HAP-1 (cell line): ENCODE measurements around the gene COMMD7.
"Not testable (repeated sequence)": the region's sequence is repeated elsewhere in the genome, so short reads cannot be mapped to it uniquely, and the experiment has no call there.

ENCODE experiments used
- DNase-seq, 2 experiments: peaks; one replicate each; pipeline ENCODE4 v3.0.0-alpha.2; 2016 to 2020; ENCODE audit warnings: low spot score in 2 of 2
- H3K27me3 ChIP-seq: fragments of 250-450 bp; sonication (Bioruptor Pico); 2 replicates; pipeline ENCODE4 v1.5.1; 2020; ENCODE audit warnings: low read depth, mild to moderate bottlenecking, moderate library complexity
- H3K36me3 ChIP-seq: fragments of 250-450 bp; sonication (Bioruptor Pico); replicated peaks from 2 replicates; pipeline ENCODE4 v1.5.1; 2020; ENCODE audit warnings: mild to moderate bottlenecking
- H3K4me1 ChIP-seq: fragments of 250-450 bp; sonication (Bioruptor Pico); 2 replicates; pipeline ENCODE4 v1.5.1; 2020; ENCODE audit warnings: mild to moderate bottlenecking
- H3K4me3 ChIP-seq: fragments of 250-450 bp; sonication (Bioruptor Pico); 2 replicates; pipeline ENCODE4 v1.5.1; 2020; ENCODE audit warnings: mild to moderate bottlenecking, moderate library complexity
- H3K9me3 ChIP-seq: fragments of 250-450 bp; sonication (Bioruptor Pico); 2 replicates; pipeline ENCODE4 v1.5.1; 2020; ENCODE audit warnings: mild to moderate bottlenecking, moderate library complexity
- in situ Hi-C: fragments of 300-500 bp; cut with MboI; formaldehyde crosslinking; loops from 3 replicates; pipeline ENCODE4 v1.14.3; 2020; ENCODE audit warnings: low sequenced_read_pairs, inconsistent platforms, mixed read lengths

COMMD7 gene

DNA sequence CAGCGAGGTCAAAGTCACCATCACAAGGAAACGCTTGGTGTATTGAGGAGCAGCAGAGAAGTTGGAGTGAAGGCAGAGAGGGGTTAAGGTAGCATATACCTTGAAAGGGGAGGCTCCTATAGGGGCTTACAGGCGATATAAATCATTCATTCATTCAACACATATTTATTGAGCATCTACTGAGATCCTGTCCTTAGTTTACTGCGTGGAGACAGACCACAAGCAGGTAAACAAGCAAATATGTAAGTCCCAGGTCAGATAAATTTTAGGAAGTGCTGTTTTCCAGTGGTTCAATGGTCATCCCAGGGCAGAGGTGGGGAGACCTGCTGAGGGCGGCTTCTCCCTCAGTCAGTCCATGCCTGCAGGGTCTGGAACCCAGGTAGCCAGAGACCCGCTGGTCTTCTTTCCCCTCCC, 18.2 kb upstream of the COMMD7 start:
- no peak for DNase-seq
- H3K4me3 ChIP-seq, result peak overlapping the region; percentile 76
- no peaks in the 10 kb centered on the region for H3K27me3 ChIP-seq
- H3K4me1 ChIP-seq, result peaks cover 10% of the 10 kb centered on the region
- H3K9me3 ChIP-seq, result no peaks in the 10 kb centered on the region
- in situ Hi-C loops, result no loop called here
- H3K36me3 ChIP-seq, result no peaks in the 10 kb centered on the region

- DNase-seq, result no peak
- Histone ChIP-seq H3K36me3 (no peaks in the 10 kb centered on the region), H3K4me1 (no peaks in the 10 kb centered on the region), H3K27me3 (no peaks in the 10 kb centered on the region), H3K9me3 (no peaks in the 10 kb centered on the region), H3K4me3 (no peak overlapping the region)
- in situ Hi-C loops, result no loop called here
Observed at GRCh38 chr20:32756156-32756555, 12.9 kb upstream of the COMMD7 start.

- no peak overlapping the region for H3K4me3 ChIP-seq
- DNase-seq, result no peak
- H3K27me3 ChIP-seq, result no peaks in the 10 kb centered on the region
- H3K4me1 ChIP-seq, result peaks cover 6% of the 10 kb centered on the region
- H3K36me3 ChIP-seq, result no peaks in the 10 kb centered on the region
- no peaks in the 10 kb centered on the region for H3K9me3 ChIP-seq
- in situ Hi-C loops, result no loop called here
Observed at GRCh38 chr20:32753731-32754130, 10.5 kb upstream of the COMMD7 start.

DNA sequence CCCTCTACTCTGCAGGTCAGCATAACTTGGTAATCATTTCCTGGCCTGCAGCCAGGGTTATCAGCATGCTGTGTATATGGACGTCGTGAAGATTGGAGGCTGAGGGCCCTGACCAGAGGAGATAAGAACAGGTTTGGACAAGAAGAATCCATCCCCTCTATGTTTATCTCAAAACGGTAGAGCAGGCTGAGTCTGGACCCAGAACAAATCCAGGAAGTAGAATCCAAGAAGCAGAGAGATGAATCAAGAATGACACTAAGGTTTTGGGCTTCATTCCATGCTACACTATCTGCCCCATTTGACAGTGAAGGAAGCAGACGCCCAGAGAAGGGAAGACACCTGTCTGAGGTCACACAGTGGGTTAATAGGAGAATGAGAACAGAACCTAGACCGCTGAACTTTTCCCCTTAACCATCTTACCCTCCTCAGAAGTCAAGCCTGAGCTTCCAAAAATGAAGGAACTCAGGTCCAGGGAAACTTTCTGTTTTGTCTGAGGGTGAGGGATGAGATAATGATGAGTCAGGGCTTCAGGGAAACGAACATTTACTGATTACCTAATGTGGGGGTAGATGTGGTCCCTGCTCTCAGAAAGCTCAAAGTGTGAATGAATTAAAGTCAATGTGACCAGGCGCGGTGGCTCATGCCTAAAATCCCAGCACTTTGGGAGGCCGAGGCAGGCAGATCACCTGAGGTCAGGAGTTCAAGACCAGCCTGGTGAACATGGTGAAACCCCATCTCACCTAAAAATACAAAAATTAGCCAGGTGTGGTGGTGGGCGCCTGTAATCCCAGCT, 9.4 kb upstream of the COMMD7 start:
- Histone ChIP-seq H3K9me3 (no peaks in the 10 kb centered on the region), H3K4me1 (peaks cover 6% of the 10 kb centered on the region), H3K36me3 (no peaks in the 10 kb centered on the region), H3K27me3 (no peaks in the 10 kb centered on the region), H3K4me3 (no peak overlapping the region)
- in situ Hi-C loops, result no loop called here
- DNase-seq, result no peak

GRCh38 chr20:32751702-32752457, 8.6 kb upstream of the COMMD7 start:
- no peaks in the 10 kb centered on the region for H3K27me3 ChIP-seq
- H3K4me1 ChIP-seq, result peaks cover 6% of the 10 kb centered on the region
- no peaks in the 10 kb centered on the region for H3K36me3 ChIP-seq
- DNase-seq, result no peak
- H3K4me3 ChIP-seq, result no peak overlapping the region
- in situ Hi-C loops, result no loop called here
- no peaks in the 10 kb centered on the region for H3K9me3 ChIP-seq

DNA sequence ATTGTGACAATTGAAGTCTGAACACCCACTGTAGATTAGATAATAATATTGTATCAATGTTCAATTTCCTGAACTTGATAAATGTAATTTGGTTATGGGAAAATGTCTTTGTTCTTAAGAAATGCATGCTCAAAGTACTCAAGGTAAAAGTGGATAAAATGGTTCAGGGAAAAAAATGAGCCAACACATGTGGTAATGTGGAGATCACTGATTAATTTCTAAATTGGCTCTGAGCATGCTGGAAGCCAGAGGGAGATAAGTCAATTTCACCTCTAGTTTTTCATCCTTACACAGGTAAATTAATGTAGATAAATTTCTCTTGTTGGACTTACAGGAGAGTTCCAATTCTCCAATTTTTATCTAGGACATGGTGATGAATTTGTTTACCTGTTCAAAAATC, 8.0 kb upstream of the COMMD7 start:
- H3K4me3 ChIP-seq, result no peak overlapping the region

DNA sequence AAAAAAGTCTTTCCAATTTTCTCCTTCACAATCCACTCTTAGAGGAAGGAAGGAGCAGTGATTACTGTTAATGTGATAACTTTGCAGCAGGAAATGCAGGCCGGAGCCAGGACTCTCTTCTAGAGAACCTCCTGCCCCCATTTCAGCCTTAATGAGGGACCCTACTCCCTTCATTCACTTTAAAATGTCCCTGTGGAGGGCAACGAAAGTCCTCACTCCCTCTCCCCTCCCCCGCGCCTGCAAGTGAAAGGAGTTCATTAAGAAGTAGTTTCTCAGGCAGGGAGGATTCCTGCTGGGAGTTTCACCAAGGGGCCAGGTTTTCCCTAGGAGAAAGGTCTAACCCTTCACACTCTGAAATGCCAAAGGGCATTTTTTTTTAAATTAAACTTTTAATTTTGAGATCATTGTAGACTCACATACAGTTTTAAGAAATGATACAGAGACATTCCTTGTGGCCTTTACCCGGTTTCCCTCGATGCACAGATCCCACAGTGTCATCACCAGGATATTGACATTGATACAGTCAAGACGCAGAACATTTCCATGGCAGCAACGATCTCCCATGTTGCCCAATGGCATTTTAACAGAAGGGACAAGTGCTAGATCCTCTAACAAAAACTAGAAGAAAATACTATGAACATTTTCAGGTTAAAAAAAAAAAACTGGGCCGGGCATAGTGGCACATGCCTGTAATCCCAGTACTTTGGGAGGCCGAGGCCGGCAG, 6.8 kb upstream of the COMMD7 start:
- Histone ChIP-seq H3K4me1 (peaks cover 6% of the 10 kb centered on the region), H3K27me3 (no peaks in the 10 kb centered on the region), H3K4me3 (no peak overlapping the region), H3K36me3 (no peaks in the 10 kb centered on the region), H3K9me3 (no peaks in the 10 kb centered on the region)
- DNase-seq, result peak in 1 of 2 experiments; percentile 71
- in situ Hi-C loops, result no loop called here

More for the DNA sequence above, 8.0 kb upstream of the COMMD7 start:
- Histone ChIP-seq H3K9me3 (no peaks in the 10 kb centered on the region), H3K36me3 (no peaks in the 10 kb centered on the region), H3K4me1 (peaks cover 6% of the 10 kb centered on the region), H3K27me3 (no peaks in the 10 kb centered on the region)
- no peak for DNase-seq
- in situ Hi-C loops, result no loop called here

DNA sequence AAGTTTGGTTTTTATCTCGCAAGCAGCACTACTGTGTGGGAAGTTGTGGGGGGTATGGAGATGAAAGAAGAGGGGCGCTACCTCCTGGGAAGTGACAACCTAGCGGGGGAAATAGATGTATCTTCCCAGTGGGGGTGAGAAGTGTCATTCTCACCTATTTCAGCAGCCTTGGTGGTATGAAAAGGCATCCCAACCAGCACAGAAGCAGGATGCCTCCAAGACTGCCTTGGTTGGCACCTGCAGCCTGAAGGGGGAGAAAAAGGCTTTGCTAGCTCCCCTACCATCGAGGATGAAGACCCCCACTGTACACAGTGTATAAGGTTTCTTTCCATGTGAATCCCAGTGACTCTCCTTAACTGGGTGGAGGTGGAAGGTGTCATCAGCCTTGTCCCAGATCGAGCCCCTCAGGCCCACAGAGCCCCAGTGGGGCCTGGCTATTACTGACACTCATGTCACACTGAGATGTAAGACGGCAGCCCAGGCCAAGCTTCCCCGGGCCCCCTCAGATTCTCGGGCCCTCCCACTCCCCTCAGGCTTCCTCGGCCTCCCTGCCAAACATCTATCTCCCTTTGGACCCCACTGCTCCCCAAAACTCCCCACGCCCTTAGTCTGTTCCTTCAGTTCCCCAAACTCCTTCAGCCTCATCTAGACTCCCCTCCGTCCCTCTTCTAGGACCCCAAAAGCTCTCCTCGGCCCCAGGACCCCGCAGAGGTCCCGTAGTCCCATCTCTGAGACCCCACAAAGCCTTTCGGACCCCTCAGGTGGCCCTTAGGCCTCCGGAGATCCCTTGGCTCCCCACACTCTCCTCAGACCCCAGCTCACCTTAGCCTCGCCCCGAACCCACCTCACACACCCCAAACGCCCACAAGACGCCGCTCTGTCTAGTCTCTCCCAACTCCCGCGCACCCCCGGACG, 688 bp downstream of the COMMD7 start:
- Histone ChIP-seq H3K4me1 (peaks cover 11% of the 10 kb centered on the region), H3K4me3 (peak overlapping the region; percentile 48), H3K27me3 (no peaks in the 10 kb centered on the region), H3K36me3 (no peaks in the 10 kb centered on the region), H3K9me3 (no peaks in the 10 kb centered on the region)
- in situ Hi-C loops, result no loop called here
- DNase-seq, result no peak

GRCh38 chr20:32741151-32741550, 2.1 kb downstream of the COMMD7 start:
- Histone ChIP-seq H3K4me3 (no peak overlapping the region), H3K27me3 (no peaks in the 10 kb centered on the region), H3K9me3 (no peaks in the 10 kb centered on the region), H3K36me3 (no peaks in the 10 kb centered on the region), H3K4me1 (peaks cover 11% of the 10 kb centered on the region)
- no peak for DNase-seq
- in situ Hi-C loops, result no loop called here

GRCh38 chr20:32737371-32738223, 5.7 kb downstream of the COMMD7 start:
- Histone ChIP-seq H3K4me3 (no peak overlapping the region), H3K36me3 (no peaks in the 10 kb centered on the region), H3K9me3 (no peaks in the 10 kb centered on the region), H3K27me3 (no peaks in the 10 kb centered on the region), H3K4me1 (peaks cover 4% of the 10 kb centered on the region)
- no peak for DNase-seq
- in situ Hi-C loops, result no loop called here

- no peak for DNase-seq
- H3K36me3 ChIP-seq, result no peaks in the 10 kb centered on the region
- no peak overlapping the region for H3K4me3 ChIP-seq
- in situ Hi-C loops, result no loop called here
- no peaks in the 10 kb centered on the region for H3K4me1 ChIP-seq
- no peaks in the 10 kb centered on the region for H3K27me3 ChIP-seq
- no peaks in the 10 kb centered on the region for H3K9me3 ChIP-seq
Observed at GRCh38 chr20:32731882-32732266, 11.4 kb downstream of the COMMD7 start.

- H3K4me1 ChIP-seq, in situ Hi-C loops, H3K9me3 ChIP-seq, H3K36me3 ChIP-seq, H3K4me3 ChIP-seq, H3K27me3 ChIP-seq, DNase-seq: not testable (repeated sequence)
Observed at GRCh38 chr20:32729334-32729733, 13.9 kb downstream of the COMMD7 start.
